GM19351 (cell line): ENCODE results near the gene ST6GALNAC2.

Experiments used
- ATAC-seq: cut with Tn5 transposase; IDR thresholded peaks from one replicate; pipeline ENCODE4 v1.9.1; 2021; ENCODE audit warnings: mild to moderate bottlenecking, moderate library complexity; ENCODE audit not compliant: unreplicated experiment

The ST6GALNAC2 gene

DNA sequence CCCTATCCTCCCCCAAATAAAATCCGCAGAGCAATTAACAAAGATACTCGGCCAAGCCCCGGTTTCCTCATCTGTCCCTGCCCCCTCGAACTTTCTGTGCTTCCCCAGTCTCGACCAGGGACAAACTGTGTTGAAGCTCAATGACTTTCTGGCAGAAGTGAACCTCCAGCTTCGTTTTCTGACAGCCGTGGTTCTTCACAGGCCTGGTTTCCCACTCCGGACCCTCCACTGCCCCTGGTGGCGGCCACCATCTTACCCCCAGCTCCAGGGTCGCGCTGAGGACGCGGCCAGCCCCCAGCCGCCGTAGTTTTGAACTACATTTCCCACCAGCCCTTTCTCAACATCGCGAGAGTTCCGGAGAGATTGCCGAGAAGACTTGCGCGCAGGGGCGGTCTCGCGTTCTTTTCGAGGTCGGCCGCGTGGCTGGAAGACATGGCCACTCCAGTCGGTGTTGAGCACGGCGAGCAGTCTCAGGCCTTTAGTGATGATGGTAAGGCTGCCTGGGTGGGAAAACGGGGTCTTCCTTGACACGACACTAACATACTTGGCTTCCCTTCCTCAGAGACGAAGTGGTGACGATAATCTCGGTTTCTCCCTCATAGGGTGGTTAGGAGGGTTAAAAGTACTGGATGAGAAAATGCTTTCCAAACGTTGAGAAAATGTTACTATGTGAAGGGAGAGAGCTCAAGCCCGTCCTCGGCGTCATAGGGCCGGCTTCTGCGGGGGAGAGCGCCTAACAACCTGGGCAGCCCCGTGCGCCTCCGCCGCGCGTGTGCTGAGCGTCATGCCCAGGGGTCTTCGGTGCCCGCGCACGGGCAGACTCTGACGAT, 28.1 kb downstream of the ST6GALNAC2 start:
- ATAC-seq, result peak; percentile 82

DNA sequence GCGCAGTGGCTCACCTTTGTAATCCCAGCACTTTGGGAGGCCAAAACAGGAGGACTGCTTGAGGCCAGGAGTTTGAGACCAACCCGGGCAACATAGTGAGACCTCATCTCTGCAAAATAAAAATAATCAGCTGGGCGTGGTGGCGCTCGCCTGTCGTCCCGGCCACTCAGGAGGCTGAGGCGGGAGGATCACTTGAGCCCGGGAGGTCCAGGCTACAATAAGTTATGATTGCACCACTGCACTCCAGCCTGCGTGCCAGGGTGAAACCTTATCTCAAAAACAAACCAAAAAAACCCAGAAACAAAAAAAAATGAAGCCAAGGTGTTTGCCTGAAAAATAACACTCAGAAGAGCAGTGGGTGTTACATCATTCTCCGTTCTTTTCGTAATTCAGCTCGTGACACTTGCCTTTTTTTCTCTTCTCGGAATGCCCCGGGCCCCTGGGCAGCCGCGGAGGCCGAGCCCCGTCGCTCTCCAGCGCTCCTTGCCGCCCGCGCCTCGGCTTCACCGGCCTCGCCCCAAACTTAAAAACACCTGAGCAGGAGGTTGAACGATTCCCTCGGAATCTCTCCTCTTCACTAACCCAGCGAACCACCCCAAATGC, 28.8 kb downstream of the ST6GALNAC2 start:
- ATAC-seq, result no peak

DNA sequence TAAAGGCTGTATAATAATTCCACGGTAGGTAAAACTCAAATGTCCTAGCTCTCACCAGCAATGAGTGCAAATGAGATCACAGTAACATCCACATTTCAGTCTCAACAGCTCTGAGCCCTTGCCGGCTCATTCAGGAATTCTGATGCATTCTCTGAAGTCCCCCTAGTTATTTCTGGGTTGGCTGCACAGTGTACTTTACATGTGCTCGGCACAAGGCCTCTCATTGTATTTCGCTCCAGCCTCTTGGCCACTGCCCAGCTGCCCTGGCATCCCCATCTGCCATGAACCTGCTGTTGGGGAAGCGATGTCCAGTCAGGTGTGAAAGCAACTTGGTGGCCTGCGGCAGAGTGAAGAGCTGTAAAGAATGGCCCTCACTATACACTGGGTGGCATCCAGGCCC, 31.5 kb downstream of the ST6GALNAC2 start:
- no peak for ATAC-seq

DNA sequence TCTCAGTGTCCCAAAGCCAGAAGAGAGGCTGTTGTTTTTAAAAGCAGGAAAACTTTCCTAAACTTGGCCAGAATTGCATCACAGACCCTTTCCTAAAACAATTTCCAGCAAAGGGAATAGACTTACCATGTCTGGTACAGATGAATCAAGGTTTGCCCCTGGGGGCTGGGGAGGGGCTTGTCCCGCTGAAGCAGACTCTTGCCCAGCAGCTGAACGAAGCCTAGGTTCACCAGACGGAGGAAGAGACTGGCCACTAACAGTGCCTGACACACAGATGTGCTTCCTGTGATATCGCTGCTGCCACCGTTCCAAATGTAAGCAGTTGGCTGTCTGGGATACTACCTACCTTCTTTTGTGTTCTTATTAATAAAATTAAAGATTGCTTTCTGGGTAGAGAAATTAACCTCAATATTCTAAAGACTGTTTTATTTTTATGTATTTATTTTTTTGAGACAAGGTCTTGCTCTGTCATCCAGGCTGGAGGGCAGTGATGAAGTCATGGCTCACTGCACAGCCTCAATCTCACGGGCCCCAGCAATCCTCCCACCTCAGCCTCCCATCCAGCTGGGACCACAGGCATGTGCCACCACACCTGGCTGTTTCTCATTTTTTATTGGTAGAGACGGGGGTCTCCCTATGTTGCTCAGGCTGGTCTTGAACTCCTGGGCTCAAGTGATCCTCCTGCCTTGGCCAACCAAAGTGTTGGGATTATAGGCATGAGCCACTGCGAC, 32.3 kb downstream of the ST6GALNAC2 start:
- ATAC-seq, result no peak

DNA sequence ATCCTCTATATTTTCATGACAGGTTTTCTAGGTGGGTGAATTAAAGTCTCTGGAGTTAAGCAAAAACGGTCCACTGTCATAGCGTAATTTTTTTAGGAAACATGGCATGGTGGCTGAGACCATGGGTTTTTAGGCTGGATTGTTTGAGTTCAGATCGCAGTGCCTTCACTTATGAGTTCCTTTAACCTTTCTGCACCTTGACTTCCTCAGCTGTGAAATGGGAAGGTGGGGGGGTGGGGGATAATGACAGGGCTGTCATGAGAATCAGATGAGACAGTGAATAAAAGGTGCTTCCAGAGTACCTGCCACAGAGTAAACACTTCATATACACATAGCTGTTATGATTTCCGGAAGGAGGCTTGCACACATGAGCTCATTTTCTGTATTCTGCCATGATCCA, 34.0 kb downstream of the ST6GALNAC2 start:
- ATAC-seq, result no peak

DNA sequence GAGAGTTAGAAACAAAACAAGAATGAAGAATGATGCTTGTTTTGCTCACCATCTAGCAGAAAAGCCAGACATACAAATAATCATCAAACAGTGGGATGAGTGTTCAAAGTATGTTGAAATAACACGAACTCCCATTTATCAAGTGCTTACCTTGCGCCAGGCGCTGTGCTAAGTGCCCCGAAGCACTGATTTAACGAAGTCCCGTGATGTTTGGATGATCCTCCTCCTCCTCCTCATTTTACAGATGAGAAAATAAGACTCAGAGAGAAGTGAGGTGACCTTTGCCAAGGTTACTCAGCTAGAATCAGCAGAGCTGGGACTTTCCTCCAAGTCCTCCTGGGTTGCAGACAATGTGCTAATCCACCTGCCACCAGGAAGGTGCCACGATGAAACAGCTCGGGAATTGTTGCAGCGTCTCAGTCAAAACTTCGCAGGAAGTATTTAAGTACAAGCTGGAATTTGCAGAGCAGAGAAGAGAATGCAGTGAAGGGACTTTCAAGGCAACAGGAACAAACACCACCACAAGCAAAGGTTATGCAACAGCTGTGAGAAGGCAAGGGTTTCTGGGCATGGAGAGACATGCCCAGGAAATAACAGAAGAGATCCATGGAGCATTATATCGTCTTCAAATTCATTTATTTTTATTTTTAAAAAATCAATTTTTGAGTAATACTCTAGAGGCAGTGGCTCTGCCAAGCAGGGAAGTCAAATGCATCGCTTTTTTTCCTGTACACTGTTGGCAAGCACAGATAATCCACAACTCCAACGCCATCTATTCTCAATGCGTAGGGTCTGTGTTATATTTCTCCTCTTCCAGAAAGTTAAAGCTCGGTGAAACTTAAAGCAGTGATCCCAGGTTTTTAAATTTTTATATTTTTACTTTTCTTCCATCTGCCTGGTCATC, 34.7 kb downstream of the ST6GALNAC2 start:
- no peak for ATAC-seq

DNA sequence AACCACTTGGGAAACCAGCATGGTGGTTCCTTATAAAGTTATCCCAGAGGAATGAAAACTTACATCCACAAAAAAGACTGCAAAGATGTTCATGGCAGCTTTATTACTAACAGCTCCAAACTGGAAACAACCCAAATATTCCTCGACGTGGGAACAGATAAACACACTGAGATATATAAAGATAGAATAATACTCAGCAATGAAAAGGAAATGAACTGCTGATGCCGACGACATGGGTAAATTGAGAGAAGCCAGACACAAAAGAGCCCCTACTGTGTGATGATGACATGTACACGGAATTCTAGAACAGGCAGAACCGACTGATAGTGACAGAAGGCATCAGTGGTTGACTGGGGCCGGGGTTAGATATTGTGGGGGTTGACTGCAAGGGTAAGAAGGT, 36.1 kb downstream of the ST6GALNAC2 start:
- ATAC-seq, result no peak

- no peak for ATAC-seq
Measured at GRCh38 chr17:76549215-76549518, 36.5 kb downstream of the ST6GALNAC2 start.

- ATAC-seq, result no peak
Measured at GRCh38 chr17:76548378-76549214, 37.1 kb downstream of the ST6GALNAC2 start.

DNA sequence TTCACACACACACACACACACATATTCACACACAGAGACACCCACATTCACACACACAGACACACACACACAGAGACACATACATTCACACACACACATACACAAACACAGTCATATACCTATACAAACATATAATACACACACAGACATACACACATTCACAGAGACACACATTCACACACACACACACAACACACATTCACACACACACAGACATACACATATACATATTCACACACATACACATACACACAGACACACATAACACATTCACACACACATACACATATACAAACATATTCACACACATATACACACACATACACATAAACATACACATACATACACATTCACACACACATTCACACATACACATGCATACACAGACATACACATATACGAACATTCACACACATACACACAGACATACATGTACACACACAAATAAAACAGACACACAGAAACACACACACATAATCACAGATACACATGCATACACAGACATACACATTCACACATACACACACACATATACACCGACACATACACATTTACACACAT, 37.9 kb downstream of the ST6GALNAC2 start:
- ATAC-seq, result no peak

DNA sequence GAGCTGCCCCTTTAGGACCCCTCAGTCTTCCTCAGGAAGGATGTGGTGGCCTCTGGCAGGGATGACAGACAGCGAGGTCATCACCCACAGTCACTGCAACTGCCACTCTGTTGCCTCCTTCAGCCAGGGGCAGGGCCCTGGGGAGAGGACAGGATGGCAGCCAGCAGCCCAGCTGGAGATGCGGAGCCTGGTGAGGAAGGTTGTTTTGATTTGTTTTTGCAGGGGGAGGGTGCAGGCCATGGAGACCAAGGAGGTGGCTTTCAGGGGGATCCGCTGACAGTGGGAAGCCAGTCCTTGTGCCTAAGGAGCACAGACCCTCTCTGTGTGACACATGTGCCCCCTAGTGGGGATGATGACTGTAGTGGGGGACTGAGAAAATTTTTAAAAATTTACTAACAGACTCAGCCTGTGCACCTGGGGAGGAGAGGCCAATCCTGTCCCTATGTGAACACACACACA, 38.4 kb downstream of the ST6GALNAC2 start:
- ATAC-seq, result no peak

DNA sequence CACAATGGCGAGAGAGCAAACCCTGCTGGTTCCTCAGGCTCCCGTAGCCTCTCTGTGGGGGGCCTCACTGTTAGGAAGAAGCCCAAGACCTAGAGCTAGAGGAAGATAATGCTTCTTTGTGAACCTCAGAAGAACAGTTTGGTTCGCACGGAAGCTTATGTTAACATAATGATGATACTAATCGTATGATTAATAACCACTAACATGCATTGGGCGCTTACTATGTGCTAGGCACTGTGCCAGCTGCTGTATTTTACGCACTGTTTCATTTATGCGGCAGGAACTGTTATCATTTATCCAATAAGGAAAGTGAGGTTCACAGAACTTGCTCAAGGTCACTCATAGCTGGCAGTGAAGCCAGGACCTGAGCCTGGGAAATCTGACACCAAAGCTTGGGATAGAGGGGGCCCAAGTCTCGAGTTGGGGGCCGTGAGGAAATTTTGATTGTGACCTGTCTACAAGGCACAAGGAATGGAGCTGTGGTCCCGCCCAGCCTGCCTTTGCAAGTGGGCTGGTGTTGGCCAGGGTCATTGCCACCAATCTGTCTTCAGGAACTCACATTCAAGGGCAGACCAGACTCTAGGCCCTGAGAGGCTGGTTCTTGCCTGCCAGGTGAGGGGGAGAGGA, 39.0 kb downstream of the ST6GALNAC2 start:
- no peak for ATAC-seq

- ATAC-seq, result no peak
Measured at GRCh38 chr17:76545918-76546555, 39.6 kb downstream of the ST6GALNAC2 start.

DNA sequence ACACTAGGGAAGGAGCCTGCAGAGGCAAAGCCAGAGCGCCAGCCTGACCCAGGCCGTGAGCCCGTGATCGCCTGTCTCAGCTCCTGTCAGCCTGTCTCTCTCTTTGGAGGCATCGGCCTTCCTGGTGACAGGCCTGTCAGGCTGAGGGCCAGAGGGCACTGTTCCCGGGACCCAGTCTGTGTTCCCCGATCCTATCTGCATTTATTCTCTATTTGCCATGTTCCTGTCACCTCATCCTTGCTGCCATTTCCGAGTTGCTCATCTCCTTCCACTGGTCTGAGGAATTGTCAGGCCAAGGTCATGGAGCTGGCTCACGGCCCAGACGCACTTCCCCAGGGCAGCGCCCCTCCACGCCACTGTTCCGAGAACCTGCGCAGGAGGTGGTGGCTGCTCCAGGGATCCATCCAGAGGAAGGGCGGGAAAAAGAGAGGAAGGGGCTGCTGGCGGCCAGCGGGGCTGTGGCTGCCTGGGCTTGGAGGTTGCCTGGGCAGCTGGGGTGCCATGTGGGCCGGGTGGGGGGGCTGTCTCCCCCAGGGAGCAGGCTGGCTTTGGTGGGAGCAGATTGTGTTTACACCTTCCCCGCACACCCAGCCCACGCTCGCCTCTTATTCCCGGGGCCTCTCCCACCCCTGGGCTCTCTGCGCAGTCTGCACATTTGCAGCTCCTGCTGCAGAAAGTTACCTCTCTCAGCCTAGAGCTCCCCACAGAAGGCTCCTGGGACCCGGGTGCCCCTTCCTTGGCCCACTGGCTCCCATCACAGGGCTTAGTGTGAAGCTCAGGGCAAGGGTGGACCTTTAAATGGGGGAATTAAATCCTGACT, 40.9 kb downstream of the ST6GALNAC2 start:
- ATAC-seq, result no peak

DNA sequence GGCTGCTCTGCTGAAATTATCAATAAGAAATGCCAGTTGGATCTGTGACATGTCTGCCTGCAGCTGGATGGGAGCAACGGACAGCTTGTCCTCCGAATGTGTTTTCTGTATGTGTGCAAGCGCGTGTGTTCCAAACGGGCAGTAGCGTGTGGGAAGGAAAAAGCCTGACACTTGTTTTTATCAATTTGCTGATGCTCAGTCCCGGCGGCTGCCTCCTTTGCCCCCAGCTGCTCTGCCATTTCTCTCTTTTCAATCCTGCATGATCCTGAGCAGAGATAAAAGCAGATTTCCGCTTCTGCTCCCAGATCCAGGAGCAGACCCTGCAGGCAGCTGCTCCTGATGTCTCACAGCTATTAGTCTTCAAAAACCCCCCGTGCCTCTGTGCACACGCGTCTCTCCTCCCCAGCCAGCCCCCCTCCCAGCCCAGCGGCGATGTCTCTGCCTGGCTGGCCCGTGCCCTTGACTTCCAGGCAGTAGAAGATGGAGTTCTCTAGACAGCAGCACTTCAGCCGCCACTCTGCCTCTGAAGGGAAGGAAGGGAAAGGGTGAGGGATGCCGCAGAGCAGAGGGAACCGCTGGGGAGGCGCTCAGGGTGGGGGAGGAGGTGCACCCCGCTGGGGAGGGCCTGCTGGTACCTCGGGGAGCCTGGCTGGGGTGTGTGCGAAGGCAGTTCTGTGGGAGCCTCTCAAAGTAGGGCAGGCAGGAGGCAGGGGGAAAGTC, 41.7 kb downstream of the ST6GALNAC2 start:
- no peak for ATAC-seq

DNA sequence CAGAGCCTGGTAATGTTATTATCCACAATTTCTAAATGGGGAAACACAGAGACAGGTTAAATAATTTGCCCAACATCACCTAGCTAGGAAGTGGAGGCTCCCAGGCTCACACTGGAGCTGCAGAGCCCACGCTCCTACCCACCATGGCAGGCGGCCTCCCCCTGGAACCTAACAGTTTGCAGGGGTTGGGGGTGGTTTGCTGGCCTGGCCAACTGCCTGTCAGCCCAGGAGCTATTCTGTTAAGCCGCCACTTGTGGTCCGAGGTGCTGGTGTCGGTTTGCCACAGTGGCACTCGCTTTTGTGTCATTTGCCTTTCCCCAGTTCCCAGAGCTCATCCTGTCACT, 42.2 kb downstream of the ST6GALNAC2 start:
- no peak for ATAC-seq

DNA sequence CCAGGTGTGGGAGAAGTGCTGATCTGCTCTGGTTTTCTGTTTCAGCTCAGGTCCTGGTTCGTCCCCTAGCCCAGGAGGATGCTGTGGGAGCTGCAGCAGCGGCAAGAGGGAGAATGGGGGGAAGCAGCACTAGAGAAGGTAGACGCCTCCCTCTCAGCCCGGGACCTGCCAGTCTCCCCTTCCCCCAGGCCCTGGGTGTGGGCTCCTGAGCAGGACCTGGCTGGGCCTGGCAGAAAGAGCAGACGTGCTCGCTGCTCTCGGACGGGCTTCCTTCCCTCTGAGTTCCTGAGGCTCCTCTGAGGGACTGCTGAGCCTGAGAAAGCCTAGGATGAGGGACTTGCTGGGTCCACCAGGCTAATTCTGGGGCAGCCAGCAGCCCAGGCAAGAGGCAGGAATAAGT, 42.7 kb downstream of the ST6GALNAC2 start:
- ATAC-seq, result no peak
